HepG2 (cell line): ENCODE measurements around the gene ARHGAP45. TPM values are rescaled to one million over a fixed set of nuclear protein-coding genes. Genes with fewer than 3 reads are reported as not detected.
A peak's percentile ranks its signal among the peaks of the same experiment; 100 is the strongest.

Experiments
- AHR ChIP-seq: IDR thresholded peaks from 2 replicates; pipeline ENCODE4 v1.6.1; 2018; ENCODE audit warnings: missing genetic modification reagents, missing compliant biosample characterization
- CEBPB ChIP-seq: IDR thresholded peaks from 2 replicates; pipeline ENCODE4 v1.6.1; 2011; ENCODE audit warnings: low read depth, low read length, improper control_type of control experiment, borderline replicate concordance
- ELF1 ChIP-seq: sonication (generic); formaldehyde crosslinking; IDR thresholded peaks from 2 replicates; pipeline ENCODE4 v1.4.0; 2020; ENCODE audit warnings: missing genetic modification reagents
- KLF16 ChIP-seq, 2 experiments: sonication (generic) in 1 of 2; formaldehyde crosslinking in 1 of 2; IDR thresholded peaks; 2 replicates each; pipeline versions ENCODE4 v1.6.1 to v1.8.0; 2016 to 2023; ENCODE audit warnings: missing genetic modification reagents in 2 of 2, missing compliant biosample characterization in 1 of 2
- MED1 ChIP-seq: sonication (generic); formaldehyde crosslinking; IDR thresholded peaks from 2 replicates; pipeline ENCODE4 v1.4.0; 2020; ENCODE audit warnings: missing genetic modification reagents
- NRL ChIP-seq: sonication (generic); formaldehyde crosslinking; IDR thresholded peaks from 2 replicates; pipeline ENCODE4 v1.5.0; 2020; ENCODE audit warnings: missing genetic modification reagents, mild to moderate bottlenecking, moderate library complexity, borderline replicate concordance
- RFXAP ChIP-seq: sonication (generic); formaldehyde crosslinking; IDR thresholded peaks from 2 replicates; pipeline ENCODE4 v1.4.0; 2020; ENCODE audit warnings: missing genetic modification reagents, borderline replicate concordance
- SAP130 ChIP-seq: IDR thresholded peaks from 2 replicates; pipeline ENCODE4 v1.6.1; 2016; ENCODE audit warnings: low read depth
- SMAD3 ChIP-seq: sonication (generic); formaldehyde crosslinking; IDR thresholded peaks from 2 replicates; pipeline ENCODE4 v1.4.0; 2020; ENCODE audit warnings: missing genetic modification reagents
- STAT5B ChIP-seq: sonication (generic); formaldehyde crosslinking; IDR thresholded peaks from 2 replicates; pipeline ENCODE4 v1.4.0; 2020; ENCODE audit warnings: missing genetic modification reagents
- TOPORS ChIP-seq: sonication (generic); formaldehyde crosslinking; IDR thresholded peaks from 2 replicates; pipeline ENCODE4 v1.8.0; 2023; ENCODE audit warnings: mild to moderate bottlenecking, missing genetic modification reagents
- ZFYVE20 ChIP-seq: sonication (generic); formaldehyde crosslinking; IDR thresholded peaks from 2 replicates; pipeline ENCODE4 v1.8.0; 2023; ENCODE audit warnings: low read depth, mild to moderate bottlenecking, moderate library complexity, missing genetic modification reagents, borderline replicate concordance
- ZNF121 ChIP-seq: sonication (generic); formaldehyde crosslinking; IDR thresholded peaks from 2 replicates; pipeline ENCODE4 v1.5.0; 2020; ENCODE audit warnings: mild to moderate bottlenecking, missing genetic modification reagents
- ZNF75D ChIP-seq: sonication (generic); formaldehyde crosslinking; IDR thresholded peaks from 2 replicates; pipeline ENCODE4 v1.8.1; 2023; ENCODE audit warnings: missing genetic modification reagents, mild to moderate bottlenecking, borderline replicate concordance
- polyA plus RNA-seq, 8 experiments: library from polyadenylated mRNA; depleted of rRNA in 3 of 8; stranded (reverse) in 7 of 8; unstranded in 1 of 8; fragments of >200 nt; fragmentation: Illumina TruSeq in 4 of 8; extraction: Trizol in 4 of 8; gene quantifications; 2 replicates each; pipeline versions ENCODE4 v1.2.1 to v1.2.3, GENCODE V29; 2011 to 2016; ENCODE audit warnings: low read depth in 4 of 8, missing spikeins in 1 of 8, mixed read lengths in 1 of 8; ENCODE audit not compliant: insufficient read depth in 1 of 8
- total RNA-seq, 5 experiments: library from RNA; depleted of rRNA; stranded (reverse); fragments of >200 nt; fragmentation: Illumina TruSeq; extraction: Trizol; gene quantifications; 2 replicates each; pipeline ENCODE4 v1.2.3, GENCODE V29; 2016; ENCODE audit warnings: low read depth in 1 of 5
- TF ChIP-seq, protein P1 (sequence below): sonication (generic); formaldehyde crosslinking; IDR thresholded peaks from 2 replicates; pipeline ENCODE4 v1.4.0; 2020; ENCODE audit warnings: missing genetic modification reagents, mild to moderate bottlenecking, borderline replicate concordance
- TF ChIP-seq, protein P2 (sequence below): sonication (generic); formaldehyde crosslinking; IDR thresholded peaks from 2 replicates; pipeline ENCODE4 v1.4.0; 2020; ENCODE audit warnings: missing genetic modification reagents, borderline replicate concordance
- TF ChIP-seq, protein P3 (sequence below): sonication (generic); formaldehyde crosslinking; IDR thresholded peaks from 2 replicates; pipeline ENCODE4 v1.4.0; 2020; ENCODE audit warnings: missing genetic modification reagents
- TF ChIP-seq, protein P4 (sequence below): sonication (generic); formaldehyde crosslinking; IDR thresholded peaks from 2 replicates; pipeline ENCODE4 v1.4.0; 2020; ENCODE audit warnings: missing genetic modification reagents

The ARHGAP45 gene
- total and polyA plus RNA-seq, 2 of the 13 experiments (the other 11 are each of a cell fraction or from before 2014, with no cell fraction given), result 0.84 to 32.0 TPM

DNA sequence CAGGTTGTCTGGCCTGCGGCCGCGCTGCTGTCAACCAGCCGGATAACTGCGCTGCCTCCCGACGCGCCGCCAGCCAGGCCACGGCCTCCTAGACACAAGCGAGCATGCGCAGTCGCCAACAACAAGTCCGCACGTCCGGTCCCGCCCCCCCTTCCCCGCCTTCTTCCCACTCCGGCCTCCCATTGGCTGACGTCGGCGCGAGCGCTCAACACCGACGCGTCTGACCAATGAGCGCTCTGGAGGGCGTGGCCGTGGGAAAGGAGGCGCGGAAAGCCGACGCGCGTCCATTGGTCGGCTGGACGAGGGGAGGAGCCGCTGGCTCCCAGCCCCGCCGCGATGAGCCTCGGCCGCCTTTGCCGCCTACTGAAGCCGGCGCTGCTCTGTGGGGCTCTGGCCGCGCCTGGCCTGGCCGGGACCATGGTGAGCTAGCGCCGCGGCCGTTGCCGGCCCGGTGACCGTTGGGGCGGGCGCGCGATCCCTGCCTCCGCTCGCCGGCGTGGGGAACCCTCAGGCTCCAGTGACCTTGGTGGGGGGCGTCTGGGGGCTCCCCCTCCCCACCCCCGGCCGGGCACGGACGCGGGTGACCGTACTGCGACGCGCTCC, 36.8 kb downstream of the ARHGAP45 start, which contains the start of gene GPX4 (continued):
- TF ChIP-seq, protein P1, sequence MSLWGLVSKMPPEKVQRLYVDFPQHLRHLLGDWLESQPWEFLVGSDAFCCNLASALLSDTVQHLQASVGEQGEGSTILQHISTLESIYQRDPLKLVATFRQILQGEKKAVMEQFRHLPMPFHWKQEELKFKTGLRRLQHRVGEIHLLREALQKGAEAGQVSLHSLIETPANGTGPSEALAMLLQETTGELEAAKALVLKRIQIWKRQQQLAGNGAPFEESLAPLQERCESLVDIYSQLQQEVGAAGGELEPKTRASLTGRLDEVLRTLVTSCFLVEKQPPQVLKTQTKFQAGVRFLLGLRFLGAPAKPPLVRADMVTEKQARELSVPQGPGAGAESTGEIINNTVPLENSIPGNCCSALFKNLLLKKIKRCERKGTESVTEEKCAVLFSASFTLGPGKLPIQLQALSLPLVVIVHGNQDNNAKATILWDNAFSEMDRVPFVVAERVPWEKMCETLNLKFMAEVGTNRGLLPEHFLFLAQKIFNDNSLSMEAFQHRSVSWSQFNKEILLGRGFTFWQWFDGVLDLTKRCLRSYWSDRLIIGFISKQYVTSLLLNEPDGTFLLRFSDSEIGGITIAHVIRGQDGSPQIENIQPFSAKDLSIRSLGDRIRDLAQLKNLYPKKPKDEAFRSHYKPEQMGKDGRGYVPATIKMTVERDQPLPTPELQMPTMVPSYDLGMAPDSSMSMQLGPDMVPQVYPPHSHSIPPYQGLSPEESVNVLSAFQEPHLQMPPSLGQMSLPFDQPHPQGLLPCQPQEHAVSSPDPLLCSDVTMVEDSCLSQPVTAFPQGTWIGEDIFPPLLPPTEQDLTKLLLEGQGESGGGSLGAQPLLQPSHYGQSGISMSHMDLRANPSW, result no peak
- TF ChIP-seq ELF1 (CRISPR knock-in tag), result peak; percentile 50; the same call in 1 of the 2 replicates
- no peak; the same call in 1 of the 2 replicates for TF ChIP-seq TOPORS (CRISPR knock-in tag)
- TF ChIP-seq MED1, result no peak; the same call in none of the 2 replicates
- no peak for TF ChIP-seq ZNF75D
- TF ChIP-seq ZFYVE20, result no peak
- TF ChIP-seq ZNF121 (CRISPR knock-in tag), result no peak; the same call in 1 of the 2 replicates
- TF ChIP-seq KLF16 (CRISPR knock-in tag; IDR thresholded peaks at IDR 0.05), result peak in 1 of 2 experiments; percentile 72; a peak in 2 of 4 replicates
- TF ChIP-seq CEBPB, result no peak
- TF ChIP-seq, protein P2, sequence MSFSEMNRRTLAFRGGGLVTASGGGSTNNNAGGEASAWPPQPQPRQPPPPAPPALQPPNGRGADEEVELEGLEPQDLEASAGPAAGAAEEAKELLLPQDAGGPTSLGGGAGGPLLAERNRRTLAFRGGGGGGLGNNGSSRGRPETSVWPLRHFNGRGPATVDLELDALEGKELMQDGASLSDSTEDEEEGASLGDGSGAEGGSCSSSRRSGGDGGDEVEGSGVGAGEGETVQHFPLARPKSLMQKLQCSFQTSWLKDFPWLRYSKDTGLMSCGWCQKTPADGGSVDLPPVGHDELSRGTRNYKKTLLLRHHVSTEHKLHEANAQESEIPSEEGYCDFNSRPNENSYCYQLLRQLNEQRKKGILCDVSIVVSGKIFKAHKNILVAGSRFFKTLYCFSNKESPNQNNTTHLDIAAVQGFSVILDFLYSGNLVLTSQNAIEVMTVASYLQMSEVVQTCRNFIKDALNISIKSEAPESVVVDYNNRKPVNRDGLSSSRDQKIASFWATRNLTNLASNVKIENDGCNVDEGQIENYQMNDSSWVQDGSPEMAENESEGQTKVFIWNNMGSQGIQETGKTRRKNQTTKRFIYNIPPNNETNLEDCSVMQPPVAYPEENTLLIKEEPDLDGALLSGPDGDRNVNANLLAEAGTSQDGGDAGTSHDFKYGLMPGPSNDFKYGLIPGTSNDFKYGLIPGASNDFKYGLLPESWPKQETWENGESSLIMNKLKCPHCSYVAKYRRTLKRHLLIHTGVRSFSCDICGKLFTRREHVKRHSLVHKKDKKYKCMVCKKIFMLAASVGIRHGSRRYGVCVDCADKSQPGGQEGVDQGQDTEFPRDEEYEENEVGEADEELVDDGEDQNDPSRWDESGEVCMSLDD, result no peak
- TF ChIP-seq SAP130 (CRISPR knock-in tag), result peak; percentile 85
- TF ChIP-seq, protein P3, sequence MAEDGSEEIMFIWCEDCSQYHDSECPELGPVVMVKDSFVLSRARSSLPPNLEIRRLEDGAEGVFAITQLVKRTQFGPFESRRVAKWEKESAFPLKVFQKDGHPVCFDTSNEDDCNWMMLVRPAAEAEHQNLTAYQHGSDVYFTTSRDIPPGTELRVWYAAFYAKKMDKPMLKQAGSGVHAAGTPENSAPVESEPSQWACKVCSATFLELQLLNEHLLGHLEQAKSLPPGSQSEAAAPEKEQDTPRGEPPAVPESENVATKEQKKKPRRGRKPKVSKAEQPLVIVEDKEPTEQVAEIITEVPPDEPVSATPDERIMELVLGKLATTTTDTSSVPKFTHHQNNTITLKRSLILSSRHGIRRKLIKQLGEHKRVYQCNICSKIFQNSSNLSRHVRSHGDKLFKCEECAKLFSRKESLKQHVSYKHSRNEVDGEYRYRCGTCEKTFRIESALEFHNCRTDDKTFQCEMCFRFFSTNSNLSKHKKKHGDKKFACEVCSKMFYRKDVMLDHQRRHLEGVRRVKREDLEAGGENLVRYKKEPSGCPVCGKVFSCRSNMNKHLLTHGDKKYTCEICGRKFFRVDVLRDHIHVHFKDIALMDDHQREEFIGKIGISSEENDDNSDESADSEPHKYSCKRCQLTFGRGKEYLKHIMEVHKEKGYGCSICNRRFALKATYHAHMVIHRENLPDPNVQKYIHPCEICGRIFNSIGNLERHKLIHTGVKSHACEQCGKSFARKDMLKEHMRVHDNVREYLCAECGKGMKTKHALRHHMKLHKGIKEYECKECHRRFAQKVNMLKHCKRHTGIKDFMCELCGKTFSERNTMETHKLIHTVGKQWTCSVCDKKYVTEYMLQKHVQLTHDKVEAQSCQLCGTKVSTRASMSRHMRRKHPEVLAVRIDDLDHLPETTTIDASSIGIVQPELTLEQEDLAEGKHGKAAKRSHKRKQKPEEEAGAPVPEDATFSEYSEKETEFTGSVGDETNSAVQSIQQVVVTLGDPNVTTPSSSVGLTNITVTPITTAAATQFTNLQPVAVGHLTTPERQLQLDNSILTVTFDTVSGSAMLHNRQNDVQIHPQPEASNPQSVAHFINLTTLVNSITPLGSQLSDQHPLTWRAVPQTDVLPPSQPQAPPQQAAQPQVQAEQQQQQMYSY (CRISPR knock-in tag), result 0 out of 2 replicates have a peak, but pooled peaks have one; percentile 11
- no peak for TF ChIP-seq SMAD3
- TF ChIP-seq STAT5B, result peak; percentile 47; the same call in 1 of the 2 replicates
- TF ChIP-seq RFXAP, result no peak
- TF ChIP-seq, protein P4, sequence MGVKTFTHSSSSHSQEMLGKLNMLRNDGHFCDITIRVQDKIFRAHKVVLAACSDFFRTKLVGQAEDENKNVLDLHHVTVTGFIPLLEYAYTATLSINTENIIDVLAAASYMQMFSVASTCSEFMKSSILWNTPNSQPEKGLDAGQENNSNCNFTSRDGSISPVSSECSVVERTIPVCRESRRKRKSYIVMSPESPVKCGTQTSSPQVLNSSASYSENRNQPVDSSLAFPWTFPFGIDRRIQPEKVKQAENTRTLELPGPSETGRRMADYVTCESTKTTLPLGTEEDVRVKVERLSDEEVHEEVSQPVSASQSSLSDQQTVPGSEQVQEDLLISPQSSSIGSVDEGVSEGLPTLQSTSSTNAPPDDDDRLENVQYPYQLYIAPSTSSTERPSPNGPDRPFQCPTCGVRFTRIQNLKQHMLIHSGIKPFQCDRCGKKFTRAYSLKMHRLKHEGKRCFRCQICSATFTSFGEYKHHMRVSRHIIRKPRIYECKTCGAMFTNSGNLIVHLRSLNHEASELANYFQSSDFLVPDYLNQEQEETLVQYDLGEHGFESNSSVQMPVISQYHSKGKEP (CRISPR knock-in tag), result 0 out of 2 replicates have a peak, but pooled peaks have one; percentile 41
- TF ChIP-seq AHR, result peak; percentile 14; the same call in 1 of the 2 replicates
- no peak for TF ChIP-seq NRL
